ENCODE results near the gene ALG12.
A peak's percentile ranks its signal among the peaks of the same experiment; 100 is the strongest.

The ALG12 gene

GRCh38 chr22:49958931-49959781 is 40.9 kb upstream of the ALG12 start:
- DNase-seq (ENCODE audit: extremely low read depth, insufficient read length), result no peak
- TF ChIP-seq CTCF (IDR thresholded peaks at IDR 0.05; ENCODE audit: insufficient read depth, low read length, poor library complexity, severe bottlenecking), result no peak
- Histone ChIP-seq H3K36me3 (ENCODE audit: control insufficient read depth, insufficient read depth, low read length) (peaks cover 9% of the 10 kb centered on the region), H3K27me3 (replicated peaks; ENCODE audit: control insufficient read depth, insufficient read depth, low read length) (no peaks in the 10 kb centered on the region), H3K4me3 (replicated peaks; ENCODE audit: low read depth, low read length) (peak overlapping the region; percentile 62)

GRCh38 chr22:49958366-49958921 is 40.2 kb upstream of the ALG12 start:
- DNase-seq (ENCODE audit: extremely low read depth, insufficient read length), result no peak
- no peak for TF ChIP-seq CTCF (IDR thresholded peaks at IDR 0.05; ENCODE audit: insufficient read depth, low read length, poor library complexity, severe bottlenecking)
- Histone ChIP-seq H3K36me3 (ENCODE audit: control insufficient read depth, insufficient read depth, low read length) (peaks cover 7% of the 10 kb centered on the region), H3K4me3 (replicated peaks; ENCODE audit: low read depth, low read length) (no peak overlapping the region), H3K27me3 (replicated peaks; ENCODE audit: control insufficient read depth, insufficient read depth, low read length) (no peaks in the 10 kb centered on the region)

GRCh38 chr22:49957826-49958365 is 39.7 kb upstream of the ALG12 start:
- TF ChIP-seq CTCF (IDR thresholded peaks at IDR 0.05; ENCODE audit: insufficient read depth, low read length, poor library complexity, severe bottlenecking), result no peak
- peaks cover 2% of the 10 kb centered on the region for H3K36me3 ChIP-seq (ENCODE audit: control insufficient read depth, insufficient read depth, low read length)
- no peaks in the 10 kb centered on the region for H3K27me3 ChIP-seq (replicated peaks; ENCODE audit: control insufficient read depth, insufficient read depth, low read length)
- H3K4me3 ChIP-seq (replicated peaks; ENCODE audit: low read depth, low read length), result no peak overlapping the region
- no peak for DNase-seq (ENCODE audit: extremely low read depth, insufficient read length)

GRCh38 chr22:49956914-49957825 is 38.9 kb upstream of the ALG12 start:
- DNase-seq (ENCODE audit: extremely low read depth, insufficient read length), result no peak
- no peaks in the 10 kb centered on the region for H3K27me3 ChIP-seq (replicated peaks; ENCODE audit: control insufficient read depth, insufficient read depth, low read length)
- H3K36me3 ChIP-seq (ENCODE audit: control insufficient read depth, insufficient read depth, low read length), result no peaks in the 10 kb centered on the region
- no peak overlapping the region for H3K4me3 ChIP-seq (replicated peaks; ENCODE audit: low read depth, low read length)
- no peak for TF ChIP-seq CTCF (IDR thresholded peaks at IDR 0.05; ENCODE audit: insufficient read depth, low read length, poor library complexity, severe bottlenecking)

GRCh38 chr22:49956418-49956770 is 38.2 kb upstream of the ALG12 start:
- no peaks in the 10 kb centered on the region for H3K27me3 ChIP-seq (replicated peaks; ENCODE audit: control insufficient read depth, insufficient read depth, low read length)
- no peak for TF ChIP-seq CTCF (IDR thresholded peaks at IDR 0.05; ENCODE audit: insufficient read depth, low read length, poor library complexity, severe bottlenecking)
- no peaks in the 10 kb centered on the region for H3K36me3 ChIP-seq (ENCODE audit: control insufficient read depth, insufficient read depth, low read length)
- DNase-seq (ENCODE audit: extremely low read depth, insufficient read length), result no peak
- H3K4me3 ChIP-seq (replicated peaks; ENCODE audit: low read depth, low read length), result no peak overlapping the region

Measured in GM06990 (cell line).